GM12892 (cell line): ENCODE data around the gene PPRC1.

Experiments
- POLR2A ChIP-seq: IDR thresholded peaks from 2 replicates; pipeline ENCODE4 v1.6.1; 2011; ENCODE audit warnings: low read depth, low read length, control low read depth
- POLR2AphosphoS5 ChIP-seq: IDR thresholded peaks from 2 replicates; pipeline ENCODE4 v1.6.1; 2011; ENCODE audit warnings: low read depth, low read length, control low read depth

GRCh38 chr10:102121739-102122372 lies 11.0 kb upstream of the PPRC1 start:
- TF ChIP-seq POLR2A (no peak), POLR2AphosphoS5 (no peak)
